ENCODE data around the gene CDCA5. TPM values are rescaled to one million over a fixed set of nuclear protein-coding genes. Genes with fewer than 3 reads are reported as not detected.

CDCA5 gene
- total RNA-seq, 2 donors from 2014 or later, result 2.3 to 17.8 TPM

DNA sequence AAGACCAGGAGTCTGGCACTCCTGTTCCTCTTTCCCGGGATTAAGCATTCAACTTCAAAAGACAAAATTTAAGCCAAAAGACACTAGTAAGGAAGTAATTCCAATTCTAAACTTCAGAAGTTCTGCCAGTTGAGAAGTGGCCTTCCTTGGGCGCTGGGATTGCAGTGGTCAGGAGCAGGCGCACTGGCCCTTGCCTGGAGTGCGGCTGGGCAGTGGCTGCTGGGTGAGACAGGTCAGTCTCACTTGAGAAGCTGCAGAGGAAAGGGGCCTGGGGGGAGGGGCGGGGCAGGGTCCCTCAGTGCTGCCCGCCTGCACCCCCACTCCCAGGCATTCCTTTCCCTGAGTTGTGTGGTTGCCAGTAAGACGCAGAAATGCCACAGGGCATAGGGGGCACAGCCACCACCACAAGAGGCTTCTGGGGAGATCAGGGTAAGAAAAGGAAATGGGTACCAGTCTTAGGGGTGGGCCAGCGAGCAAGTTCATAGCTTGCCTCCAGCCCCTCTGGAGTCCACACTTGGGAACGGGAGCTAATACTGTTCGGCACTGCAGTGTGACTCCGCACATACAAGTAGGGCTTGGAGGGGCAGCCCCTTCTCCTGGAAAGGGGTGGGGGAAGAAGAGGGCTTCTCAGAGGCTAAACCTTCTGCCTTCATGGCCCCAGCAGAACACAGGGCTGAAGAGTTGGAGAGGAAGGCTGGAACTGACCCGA lies 43.8 kb upstream of the CDCA5 start:
- Histone ChIP-seq H3K27me3 (replicated peaks; ENCODE audit: insufficient read depth) (no peaks in the 10 kb centered on the region), H3K36me3 (peaks cover 26 to 45% of the 10 kb centered on the region in 2 donors), H3K27ac (no peak overlapping the region), H3K4me3 (no peak overlapping the region), H3K4me1 (replicated peaks) (peaks cover 6% of the 10 kb centered on the region), H3K9me3 (no peaks in the 10 kb centered on the region)
- intact Hi-C loops (cut with DNase I), result no loop called here
- TF ChIP-seq POLR2AphosphoS5 (IDR thresholded peaks at IDR 0.05) (no peak), POLR2A (IDR thresholded peaks at IDR 0.05) (no peak)
- TF ChIP-seq, protein P1, sequence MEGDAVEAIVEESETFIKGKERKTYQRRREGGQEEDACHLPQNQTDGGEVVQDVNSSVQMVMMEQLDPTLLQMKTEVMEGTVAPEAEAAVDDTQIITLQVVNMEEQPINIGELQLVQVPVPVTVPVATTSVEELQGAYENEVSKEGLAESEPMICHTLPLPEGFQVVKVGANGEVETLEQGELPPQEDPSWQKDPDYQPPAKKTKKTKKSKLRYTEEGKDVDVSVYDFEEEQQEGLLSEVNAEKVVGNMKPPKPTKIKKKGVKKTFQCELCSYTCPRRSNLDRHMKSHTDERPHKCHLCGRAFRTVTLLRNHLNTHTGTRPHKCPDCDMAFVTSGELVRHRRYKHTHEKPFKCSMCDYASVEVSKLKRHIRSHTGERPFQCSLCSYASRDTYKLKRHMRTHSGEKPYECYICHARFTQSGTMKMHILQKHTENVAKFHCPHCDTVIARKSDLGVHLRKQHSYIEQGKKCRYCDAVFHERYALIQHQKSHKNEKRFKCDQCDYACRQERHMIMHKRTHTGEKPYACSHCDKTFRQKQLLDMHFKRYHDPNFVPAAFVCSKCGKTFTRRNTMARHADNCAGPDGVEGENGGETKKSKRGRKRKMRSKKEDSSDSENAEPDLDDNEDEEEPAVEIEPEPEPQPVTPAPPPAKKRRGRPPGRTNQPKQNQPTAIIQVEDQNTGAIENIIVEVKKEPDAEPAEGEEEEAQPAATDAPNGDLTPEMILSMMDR (IDR thresholded peaks at IDR 0.05), result no peak
- no peak for DNase-seq (ENCODE audit: low spot score)
- WGBS, result 65% methylated on average over 11 of the region's 12 CpGs

DNA sequence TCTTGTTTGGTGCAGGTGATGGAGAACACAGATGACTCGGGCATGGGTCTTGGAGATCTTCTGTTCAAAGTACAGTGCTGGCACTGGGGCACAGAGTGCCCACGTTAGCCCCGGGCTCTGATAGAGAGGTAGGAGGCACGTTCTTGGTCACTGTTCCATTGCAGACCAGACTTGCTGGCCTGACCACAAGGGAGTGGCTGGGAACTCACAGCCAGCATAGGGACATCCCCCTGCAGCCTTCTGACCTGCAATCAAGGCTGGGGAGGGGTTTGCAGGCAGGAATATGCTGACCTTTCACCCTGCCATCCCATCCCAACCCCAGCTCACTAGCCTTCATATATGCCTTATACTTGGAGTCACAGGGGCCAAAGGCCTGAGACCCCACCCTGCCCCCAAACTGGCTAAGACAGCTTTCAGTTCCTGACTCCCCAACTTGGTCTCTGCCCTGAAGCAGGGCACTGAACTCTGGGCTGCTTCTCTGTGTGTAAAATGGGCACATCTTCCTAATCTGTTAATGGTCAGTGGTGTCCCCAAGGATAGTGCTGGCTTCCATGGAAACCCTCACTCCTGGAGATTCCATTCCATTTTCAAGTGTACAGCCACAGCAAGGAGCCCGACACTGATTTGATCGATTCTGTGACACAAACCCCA lies 42.9 kb upstream of the CDCA5 start:
- intact Hi-C loops (cut with DNase I), result no loop called here
- DNase-seq (ENCODE audit: low spot score), result no peak
- Histone ChIP-seq H3K27ac (no peak overlapping the region), H3K36me3 (peaks cover 26 to 39% of the 10 kb centered on the region in 2 donors), H3K4me1 (replicated peaks) (peaks cover 6% of the 10 kb centered on the region), H3K27me3 (replicated peaks; ENCODE audit: insufficient read depth) (no peaks in the 10 kb centered on the region), H3K9me3 (no peaks in the 10 kb centered on the region), H3K4me3 (no peak overlapping the region)
- TF ChIP-seq, protein P1 (IDR thresholded peaks at IDR 0.05), result no peak
- no peak for TF ChIP-seq POLR2AphosphoS5 (IDR thresholded peaks at IDR 0.05)
- no peak for TF ChIP-seq POLR2A (IDR thresholded peaks at IDR 0.05)
- WGBS, result 74% methylated on average over 6 of the region's 6 CpGs

DNA sequence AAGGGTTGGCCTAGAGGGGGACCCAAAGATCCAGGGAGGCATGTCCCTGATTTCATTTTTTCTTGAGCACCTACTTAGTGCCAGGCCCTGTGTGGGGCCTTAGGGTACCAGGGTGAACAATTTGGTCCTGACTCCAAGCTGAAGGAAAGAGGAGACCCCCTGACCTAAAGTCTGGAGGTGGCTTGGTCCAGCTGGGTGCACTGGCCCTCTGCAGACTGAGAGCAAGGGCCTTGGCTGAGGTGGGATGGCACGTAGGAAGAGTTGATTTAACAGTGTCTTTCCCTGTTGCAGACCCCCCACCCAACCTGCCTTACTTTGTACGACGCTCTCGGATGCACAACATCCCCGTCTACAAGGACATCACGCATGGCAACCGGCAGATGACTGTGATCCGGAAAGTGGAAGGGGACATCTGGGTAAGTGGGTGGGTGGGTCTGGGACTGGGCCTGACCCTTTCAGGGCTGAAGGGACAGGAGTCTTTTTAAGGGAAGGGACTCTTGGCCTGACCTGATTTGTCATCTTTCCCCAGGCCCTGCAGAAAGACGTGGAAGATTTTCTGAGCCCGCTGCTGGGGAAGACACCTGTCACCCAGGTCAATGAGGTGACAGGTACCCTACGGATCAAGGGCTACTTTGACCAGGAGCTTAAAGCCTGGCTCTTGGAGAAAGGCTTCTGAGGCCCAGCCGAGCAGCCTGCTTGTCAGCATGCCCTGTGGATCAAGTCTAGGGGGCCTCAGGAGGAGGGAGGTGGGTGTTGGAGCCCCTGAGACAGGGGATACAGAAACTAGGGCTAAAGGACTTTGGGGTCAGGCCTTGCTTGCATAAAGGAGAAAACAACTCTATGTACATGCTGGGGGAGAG lies 41.6 kb upstream of the CDCA5 start:
- intact Hi-C loops (cut with DNase I), result no loop called here
- H3K4me3 ChIP-seq, result no peak overlapping the region
- H3K9me3 ChIP-seq, result no peaks in the 10 kb centered on the region
- DNase-seq (ENCODE audit: low spot score), result no peak
- no peak for TF ChIP-seq POLR2AphosphoS5 (IDR thresholded peaks at IDR 0.05)
- no peak for TF ChIP-seq POLR2A (IDR thresholded peaks at IDR 0.05)
- TF ChIP-seq, protein P1 (IDR thresholded peaks at IDR 0.05), result no peak
- no peak overlapping the region for H3K27ac ChIP-seq
- no peaks in the 10 kb centered on the region for H3K27me3 ChIP-seq (replicated peaks; ENCODE audit: insufficient read depth)
- peaks cover 16 to 35% of the 10 kb centered on the region in 2 donors for H3K36me3 ChIP-seq
- 89% methylated on average over 12 of the region's 12 CpGs for WGBS
- H3K4me1 ChIP-seq (replicated peaks), result peaks cover 12% of the 10 kb centered on the region

DNA sequence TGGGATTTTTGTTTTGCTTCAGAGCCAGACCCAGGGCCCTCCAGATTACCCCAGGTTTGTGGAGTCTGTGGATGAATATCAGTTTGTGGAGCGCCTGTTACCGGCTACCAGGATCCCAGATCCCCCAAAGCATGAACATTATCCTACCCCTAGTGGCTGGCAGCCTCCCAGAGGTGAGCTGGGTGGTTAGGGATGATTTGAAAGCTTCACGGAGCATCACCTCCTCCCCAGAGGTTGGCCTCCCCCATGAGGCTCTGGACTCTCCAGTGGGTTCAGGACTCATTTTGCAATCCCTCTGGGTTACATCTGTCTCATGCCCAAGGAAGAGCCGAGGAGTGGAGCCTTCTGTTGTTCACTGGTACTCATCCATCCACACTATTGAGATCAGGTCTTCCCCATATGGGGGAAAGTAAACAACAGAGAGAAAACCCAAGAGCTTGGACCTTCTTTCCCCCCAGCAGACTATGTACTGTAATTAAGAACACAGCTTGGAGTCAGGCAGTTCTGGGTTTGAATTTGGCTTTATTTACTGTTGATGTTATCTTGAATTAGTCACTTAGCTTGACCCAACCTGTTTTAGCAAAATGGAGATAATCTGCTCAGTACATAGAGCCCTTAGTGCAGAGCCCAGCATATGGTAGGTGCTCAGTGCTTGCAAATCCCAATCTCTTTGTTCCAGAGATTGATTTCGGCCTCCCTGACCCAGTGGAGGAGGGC lies 40.8 kb upstream of the CDCA5 start:
- peaks cover 12% of the 10 kb centered on the region for H3K4me1 ChIP-seq (replicated peaks)
- H3K4me3 ChIP-seq, result no peak overlapping the region
- H3K27me3 ChIP-seq (replicated peaks; ENCODE audit: insufficient read depth), result no peaks in the 10 kb centered on the region
- H3K36me3 ChIP-seq, result peaks cover 15 to 31% of the 10 kb centered on the region in 2 donors
- intact Hi-C loops (cut with DNase I), result no loop called here
- H3K9me3 ChIP-seq, result no peaks in the 10 kb centered on the region
- no peak overlapping the region for H3K27ac ChIP-seq
- WGBS, result 89% methylated on average over 5 of the region's 5 CpGs
- DNase-seq (ENCODE audit: low spot score), result no peak
- TF ChIP-seq POLR2A (IDR thresholded peaks at IDR 0.05) (no peak), POLR2AphosphoS5 (IDR thresholded peaks at IDR 0.05) (no peak)
- TF ChIP-seq, protein P1 (IDR thresholded peaks at IDR 0.05), result no peak
